HG02981 (cell line): ENCODE measurements around the gene TYR.
"Not testable (repeated sequence)": the region's sequence is repeated elsewhere in the genome, so short reads cannot be mapped to it uniquely, and the experiment has no call there.

Source experiments
- ATAC-seq: cut with Tn5 transposase; IDR thresholded peaks from one replicate; pipeline ENCODE4 v1.9.1; 2021; ENCODE audit warnings: mild to moderate bottlenecking, moderate library complexity; ENCODE audit not compliant: unreplicated experiment

TYR gene

GRCh38 chr11:89342880-89343572 is 165.4 kb downstream of the TYR start:
- not testable (repeated sequence) for ATAC-seq
